Stimulated activated CD4-positive, alpha-beta T cell treated with anti-CD3 and anti-CD28 coated beads, Interleukin-15, amount 100 ng/mL, for 1 hour (primary cell): Measurements from ENCODE around the gene MIF.
"Not testable (repeated sequence)": the region's sequence is repeated elsewhere in the genome, so short reads cannot be mapped to it uniquely, and the experiment has no call there.

Source experiments
- DNase-seq, 2 donors: peaks; one replicate each; pipeline ENCODE4 v3.0.0-alpha.2; 2020; ENCODE audit warnings: low read depth in 1 of 2, low spot score in 1 of 2

Gene MIF

DNA sequence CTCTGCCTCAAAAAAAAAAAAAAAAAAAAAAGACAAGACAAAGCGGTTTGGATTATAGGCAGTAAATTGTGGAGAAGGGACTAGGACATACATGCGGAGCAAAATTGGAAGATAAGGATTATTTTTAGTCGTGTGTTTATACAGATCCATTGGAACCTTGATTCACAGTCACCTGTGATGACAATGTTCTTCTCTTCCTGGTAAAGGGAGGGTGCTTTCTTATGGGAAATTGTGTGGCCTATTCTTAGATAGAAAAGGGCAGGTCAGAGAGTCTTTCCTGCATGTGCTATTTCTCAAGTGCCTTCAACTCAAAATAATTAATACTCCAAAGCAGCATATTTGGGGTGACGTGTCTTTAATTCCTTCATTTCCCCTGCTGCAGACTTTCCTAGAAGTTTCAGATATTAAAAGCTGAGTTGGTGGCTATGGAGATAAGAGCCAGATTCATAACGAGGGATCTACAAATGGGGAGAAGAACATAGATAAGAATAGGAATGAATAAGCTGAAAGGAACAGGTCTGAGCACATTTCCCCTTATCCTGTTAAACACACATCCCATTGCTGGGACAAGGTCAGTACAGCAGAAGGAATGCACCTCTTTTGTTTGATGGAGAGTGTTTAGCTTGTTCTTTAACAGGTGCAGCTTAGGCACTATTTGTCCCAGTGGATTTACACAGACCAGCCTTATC lies 44.3 kb downstream of the MIF start:
- no peak for DNase-seq

DNA sequence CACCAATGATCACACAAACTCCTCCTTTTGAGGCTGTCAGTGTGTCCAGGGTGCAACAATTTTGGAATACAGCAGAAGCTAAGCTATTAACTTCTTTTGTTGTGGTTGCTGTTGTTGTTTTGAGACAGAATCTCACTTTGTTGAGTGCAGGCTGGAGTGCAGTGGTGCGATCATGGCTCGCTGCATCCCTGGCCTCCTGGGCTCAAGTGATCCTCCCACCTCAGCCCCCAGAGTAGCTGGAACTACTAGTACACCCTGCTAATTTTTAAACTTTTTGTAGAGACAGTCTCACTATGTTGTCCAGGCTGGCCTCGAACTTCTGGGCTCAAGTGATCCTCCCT lies 44.8 kb downstream of the MIF start:
- DNase-seq = no peak

DNA sequence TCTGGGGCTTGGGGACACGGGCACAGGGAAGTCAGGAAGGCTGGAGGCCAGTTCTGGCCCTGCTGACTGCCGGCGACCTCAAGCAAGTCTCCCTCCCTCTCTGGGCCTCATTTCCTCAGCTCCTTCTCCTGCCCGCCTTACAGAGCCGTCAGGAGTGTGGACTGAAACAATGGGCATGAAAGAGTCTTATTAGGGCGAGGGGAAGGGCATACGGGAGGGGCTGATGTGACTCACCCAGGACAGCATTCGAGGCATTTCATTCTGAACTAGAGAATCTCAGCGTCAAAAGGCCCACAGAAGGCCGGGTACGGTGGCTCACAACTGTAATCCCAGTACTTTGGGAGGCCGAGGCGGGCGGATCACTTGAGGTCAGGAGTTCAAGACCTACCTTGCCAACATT lies 46.0 kb downstream of the MIF start:
- DNase-seq = not testable (repeated sequence)
